Activated CD4-positive, alpha-beta memory T cell treated with anti-CD3 and anti-CD28 coated beads for 36 hours (primary cell): ENCODE results near the gene SRBD1. TPM values are rescaled to one million over a fixed set of nuclear protein-coding genes. Genes with fewer than 3 reads are reported as not detected.

Experiments
- CTCF ChIA-PET: fragments of 350-600 bp; sonication (Branson Sonifier 250); formaldehyde crosslinking; loops from one replicate; lab custom pipeline; 2021; ENCODE audit warnings: antibody characterized with exemption, inconsistent platforms; lab: Charles Lee
- POLR2A ChIA-PET: fragments of 350-600 bp; sonication (Branson Sonifier 250); formaldehyde crosslinking; loops from one replicate; lab custom pipeline; 2021; ENCODE audit warnings: antibody characterized with exemption; lab: Charles Lee
- DNase-seq: peaks from one replicate; pipeline ENCODE4 v3.0.0-alpha.2; 2020
- H3K27ac Mint-ChIP-seq: one replicate; pipeline ENCODE4 v1.8.0; 2021; ENCODE audit warnings: mixed read lengths
- H3K27me3 Mint-ChIP-seq: one replicate; pipeline ENCODE4 v1.8.0; 2021; ENCODE audit warnings: mixed read lengths
- H3K36me3 Mint-ChIP-seq: one replicate; pipeline ENCODE4 v1.8.0; 2021; ENCODE audit warnings: mixed read lengths
- H3K4me1 Mint-ChIP-seq: one replicate; pipeline ENCODE4 v1.8.0; 2021; ENCODE audit warnings: low read depth, mixed read lengths
- H3K4me3 Mint-ChIP-seq: one replicate; pipeline ENCODE4 v1.8.0; 2021; ENCODE audit warnings: mild to moderate bottlenecking, mixed read lengths
- H3K9me3 Mint-ChIP-seq: one replicate; pipeline ENCODE4 v1.8.0; 2021; ENCODE audit warnings: mixed read lengths
- intact Hi-C: fragments of 100-400 bp; cut with micrococcal nuclease; formaldehyde crosslinking; loops from one replicate; pipeline ENCODE4 v1.15.1; 2023
- total RNA-seq, 2 experiments: library from RNA; stranded (reverse); gene quantifications; one replicate each; pipeline ENCODE4 v1.2.3, GENCODE V29; 2021

Gene SRBD1
- total RNA-seq, 2 experiments from 2014 or later = 19.3 to 20.5 TPM

DNA sequence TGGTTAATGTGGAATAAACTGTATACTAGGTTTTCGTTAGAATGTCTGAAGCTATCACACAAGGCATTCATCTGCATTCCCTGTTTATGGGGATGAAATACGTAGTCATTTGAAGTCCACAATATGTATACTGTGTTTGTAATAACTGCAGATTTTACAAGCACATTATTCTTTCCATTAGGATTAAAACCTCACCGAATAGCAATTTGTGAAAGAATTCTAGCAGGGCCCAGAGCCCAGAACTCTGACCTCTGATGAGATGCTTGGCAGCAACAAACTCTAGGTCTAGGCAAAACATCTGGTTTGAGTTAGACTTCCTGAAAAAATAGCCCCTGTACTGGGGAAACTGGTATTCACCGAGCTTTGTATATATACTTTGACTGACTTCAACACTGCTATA lies 158.2 kb downstream of the SRBD1 start:
- ChIA-PET CTCF (no interaction called here), POLR2A (no interaction called here)
- intact Hi-C loops = no loop called here
- H3K36me3 Mint-ChIP-seq = no peaks in the 10 kb centered on the region
- no peak for DNase-seq
- H3K27me3 Mint-ChIP-seq = no peaks in the 10 kb centered on the region
- no peak overlapping the region for H3K4me3 Mint-ChIP-seq
- no peak overlapping the region for H3K27ac Mint-ChIP-seq
- H3K4me1 Mint-ChIP-seq = no peaks in the 10 kb centered on the region
- H3K9me3 Mint-ChIP-seq = no peaks in the 10 kb centered on the region

DNA sequence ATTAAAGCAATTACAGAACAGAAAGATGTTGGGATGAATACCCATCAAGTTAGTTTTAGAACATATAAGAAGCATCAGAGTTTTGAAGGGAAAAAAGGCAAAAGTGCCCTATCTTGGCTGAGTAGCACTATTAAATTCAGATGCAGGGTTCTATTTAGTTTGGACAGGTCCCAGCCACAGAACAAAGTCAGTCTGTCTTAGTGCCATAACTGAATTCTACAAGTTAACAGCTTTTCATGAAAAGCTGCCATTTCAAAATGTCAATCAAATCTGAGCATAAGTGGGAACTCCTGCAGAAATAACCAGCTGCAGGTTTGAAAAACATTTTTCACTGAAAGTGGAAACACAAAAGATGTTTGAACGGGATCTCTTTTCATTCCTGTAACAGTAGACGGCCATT lies 160.4 kb downstream of the SRBD1 start:
- intact Hi-C loops = no loop called here
- H3K4me1 Mint-ChIP-seq = no peaks in the 10 kb centered on the region
- no peaks in the 10 kb centered on the region for H3K27me3 Mint-ChIP-seq
- H3K4me3 Mint-ChIP-seq = no peak overlapping the region
- H3K27ac Mint-ChIP-seq = no peak overlapping the region
- ChIA-PET POLR2A (no interaction called here), CTCF (interaction anchor here (0.7 kb wide), 1 partner anchor 98 kb away, joined by 3 read pairs; no protein-coding TSS in a partner anchor)
- DNase-seq = no peak
- no peaks in the 10 kb centered on the region for H3K36me3 Mint-ChIP-seq
- no peaks in the 10 kb centered on the region for H3K9me3 Mint-ChIP-seq

DNA sequence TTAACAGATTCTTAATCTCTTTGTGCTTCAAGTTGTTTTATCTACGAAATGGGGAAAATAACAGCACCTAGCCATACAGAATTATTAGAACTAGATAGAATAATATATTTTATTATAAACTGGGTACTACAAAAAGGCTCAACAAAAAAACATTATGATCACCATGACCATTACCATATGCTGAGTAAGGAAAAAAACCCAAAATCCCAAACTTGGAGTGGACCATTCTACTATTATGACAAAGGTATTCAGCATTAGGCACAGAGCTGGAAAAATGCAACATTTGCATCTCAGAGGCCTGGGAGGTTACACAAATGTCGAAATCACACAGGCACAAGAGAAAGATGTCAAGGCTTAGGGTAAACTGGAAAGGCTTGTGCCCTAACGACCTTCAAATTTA lies 162.8 kb downstream of the SRBD1 start:
- ChIA-PET POLR2A (no interaction called here), CTCF (no interaction called here)
- intact Hi-C loops = no loop called here
- Mint-ChIP-seq H3K27me3 (no peaks in the 10 kb centered on the region), H3K36me3 (no peaks in the 10 kb centered on the region), H3K9me3 (no peaks in the 10 kb centered on the region), H3K4me3 (no peak overlapping the region), H3K4me1 (no peaks in the 10 kb centered on the region), H3K27ac (no peak overlapping the region)
- no peak for DNase-seq

DNA sequence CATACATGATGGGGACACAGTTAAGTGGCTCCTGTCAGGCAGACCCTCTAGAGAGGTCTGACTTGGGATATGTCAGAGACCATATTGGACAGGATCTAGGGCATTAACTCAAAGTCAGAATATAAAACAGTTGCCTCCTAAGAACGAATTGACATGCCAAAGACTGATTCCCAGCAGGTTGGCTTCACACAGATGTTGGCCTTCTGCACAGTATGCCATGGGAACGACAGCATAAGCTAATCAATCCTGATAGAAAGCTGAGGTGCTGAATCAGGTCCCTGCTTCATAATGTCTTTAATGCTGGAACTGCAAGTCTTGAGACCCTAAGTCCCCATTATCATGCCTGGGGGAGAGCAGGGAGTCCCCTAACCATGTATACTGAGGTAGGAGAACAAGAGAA lies 165.1 kb downstream of the SRBD1 start:
- H3K27ac Mint-ChIP-seq = no peak overlapping the region
- POLR2A ChIA-PET = no interaction called here
- H3K4me1 Mint-ChIP-seq = no peaks in the 10 kb centered on the region
- no peaks in the 10 kb centered on the region for H3K9me3 Mint-ChIP-seq
- intact Hi-C loops = no loop called here
- H3K27me3 Mint-ChIP-seq = no peaks in the 10 kb centered on the region
- no peak overlapping the region for H3K4me3 Mint-ChIP-seq
- H3K36me3 Mint-ChIP-seq = no peaks in the 10 kb centered on the region
- CTCF ChIA-PET = no interaction called here
- no peak for DNase-seq

DNA sequence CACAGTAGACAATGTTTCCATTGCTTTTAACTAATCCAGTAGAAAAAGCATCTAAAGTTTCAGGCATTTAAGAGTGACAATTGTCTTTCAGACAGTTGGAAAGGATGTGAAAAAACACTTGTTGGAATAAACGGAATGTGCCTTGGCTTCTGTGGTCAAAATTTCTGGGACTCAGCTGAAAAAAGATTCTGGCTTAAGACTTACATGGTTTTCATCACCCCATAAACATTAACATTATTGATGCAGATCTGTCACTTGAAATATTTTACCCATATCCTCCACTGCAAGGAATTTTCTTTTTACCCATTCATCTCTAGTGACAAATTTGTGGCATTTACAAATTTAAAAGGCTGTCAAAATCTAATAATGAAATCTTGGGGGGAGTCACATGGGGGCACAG lies 166.0 kb downstream of the SRBD1 start:
- intact Hi-C loops = no loop called here
- H3K27ac Mint-ChIP-seq = no peak overlapping the region
- POLR2A ChIA-PET = no interaction called here
- no peaks in the 10 kb centered on the region for H3K4me1 Mint-ChIP-seq
- H3K9me3 Mint-ChIP-seq = no peaks in the 10 kb centered on the region
- CTCF ChIA-PET = no interaction called here
- H3K4me3 Mint-ChIP-seq = no peak overlapping the region
- no peak for DNase-seq
- no peaks in the 10 kb centered on the region for H3K36me3 Mint-ChIP-seq
- no peaks in the 10 kb centered on the region for H3K27me3 Mint-ChIP-seq

GRCh38 chr2:45443012-45443411 lies 168.1 kb downstream of the SRBD1 start:
- POLR2A ChIA-PET = no interaction called here
- intact Hi-C loops = no loop called here
- CTCF ChIA-PET = interaction anchor here (0.6 kb wide), 1 partner anchor 51 kb away, joined by 3 read pairs; no protein-coding TSS in a partner anchor
- H3K9me3 Mint-ChIP-seq = no peaks in the 10 kb centered on the region
- H3K4me1 Mint-ChIP-seq = no peaks in the 10 kb centered on the region
- H3K36me3 Mint-ChIP-seq = peaks cover 8% of the 10 kb centered on the region
- H3K4me3 Mint-ChIP-seq = no peak overlapping the region
- H3K27ac Mint-ChIP-seq = no peak overlapping the region
- no peaks in the 10 kb centered on the region for H3K27me3 Mint-ChIP-seq
- no peak for DNase-seq

DNA sequence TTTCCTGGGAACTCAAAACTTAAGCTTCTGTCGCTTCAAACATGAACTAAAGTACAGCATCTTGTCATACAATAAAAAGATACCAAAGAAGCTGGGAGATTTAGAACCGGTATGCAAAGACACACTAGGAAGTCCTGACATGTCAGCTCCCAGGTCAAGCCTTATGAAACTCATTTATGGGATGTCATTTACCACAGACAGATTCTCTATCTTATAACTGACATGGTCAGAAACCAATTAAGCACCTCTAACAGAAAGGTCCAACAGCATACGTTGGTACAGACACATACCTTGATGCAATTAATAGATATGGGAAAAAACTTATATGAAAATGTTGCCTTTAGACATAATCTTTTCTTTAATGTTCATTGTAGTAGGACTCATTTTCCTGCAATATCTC lies 169.0 kb downstream of the SRBD1 start:
- H3K4me3 Mint-ChIP-seq = no peak overlapping the region
- CTCF ChIA-PET = no interaction called here
- POLR2A ChIA-PET = no interaction called here

DNA sequence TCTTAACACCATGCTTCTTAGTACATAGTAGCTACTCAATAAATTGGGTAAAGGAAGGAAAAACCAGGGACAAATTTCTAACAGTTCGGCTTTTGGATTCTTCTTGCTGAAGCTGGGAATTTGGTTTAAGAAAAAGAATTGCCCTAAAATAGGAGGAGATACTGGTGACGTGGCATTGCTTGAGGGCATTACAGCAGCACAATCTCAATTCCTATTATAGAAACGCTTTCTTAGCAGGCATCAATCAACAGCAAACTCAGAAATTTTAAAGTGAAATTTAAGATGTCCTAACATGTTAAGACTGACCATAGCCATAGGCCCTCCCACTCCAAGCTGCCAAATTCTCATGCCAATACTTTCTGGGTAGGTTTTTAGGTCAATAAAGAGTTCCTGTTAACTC lies 169.5 kb downstream of the SRBD1 start:
- Mint-ChIP-seq H3K27me3 (no peaks in the 10 kb centered on the region), H3K4me3 (no peak overlapping the region), H3K27ac (no peak overlapping the region), H3K36me3 (peaks cover 17% of the 10 kb centered on the region), H3K9me3 (peaks cover 8% of the 10 kb centered on the region), H3K4me1 (peaks cover 4% of the 10 kb centered on the region)
- ChIA-PET POLR2A (no interaction called here), CTCF (no interaction called here)
- DNase-seq = no peak
- intact Hi-C loops = no loop called here

More for the DNA sequence above, 169.0 kb downstream of the SRBD1 start:
- DNase-seq = no peak
- H3K27me3 Mint-ChIP-seq = no peaks in the 10 kb centered on the region
- peaks cover 17% of the 10 kb centered on the region for H3K36me3 Mint-ChIP-seq
- peaks cover 8% of the 10 kb centered on the region for H3K9me3 Mint-ChIP-seq
- peaks cover 4% of the 10 kb centered on the region for H3K4me1 Mint-ChIP-seq
- intact Hi-C loops = no loop called here
- no peak overlapping the region for H3K27ac Mint-ChIP-seq

- peaks cover 4% of the 10 kb centered on the region for H3K4me1 Mint-ChIP-seq
- H3K9me3 Mint-ChIP-seq = peaks cover 8% of the 10 kb centered on the region
- ChIA-PET CTCF (interaction anchor here (0.6 kb wide), 1 partner anchor 1072 kb away, joined by 3 read pairs; no protein-coding TSS in a partner anchor), POLR2A (no interaction called here)
- DNase-seq = no peak
- H3K4me3 Mint-ChIP-seq = no peak overlapping the region
- H3K36me3 Mint-ChIP-seq = peaks cover 23% of the 10 kb centered on the region
- intact Hi-C loops = no loop called here
- no peaks in the 10 kb centered on the region for H3K27me3 Mint-ChIP-seq
- no peak overlapping the region for H3K27ac Mint-ChIP-seq
These were observed 171.0 kb downstream of the SRBD1 start for GRCh38 chr2:45439788-45440773.

GRCh38 chr2:45438872-45439665 lies 172.0 kb downstream of the SRBD1 start:
- H3K4me1 Mint-ChIP-seq = peaks cover 4% of the 10 kb centered on the region
- DNase-seq = no peak
- no peaks in the 10 kb centered on the region for H3K27me3 Mint-ChIP-seq
- peaks cover 23% of the 10 kb centered on the region for H3K36me3 Mint-ChIP-seq
- ChIA-PET POLR2A (no interaction called here), CTCF (no interaction called here)
- H3K9me3 Mint-ChIP-seq = peaks cover 8% of the 10 kb centered on the region
- H3K27ac Mint-ChIP-seq = no peak overlapping the region
- intact Hi-C loops = no loop called here
- H3K4me3 Mint-ChIP-seq = no peak overlapping the region

- intact Hi-C loops = no loop called here
- Mint-ChIP-seq H3K36me3 (peaks cover 28% of the 10 kb centered on the region), H3K27me3 (no peaks in the 10 kb centered on the region), H3K4me1 (peaks cover 4% of the 10 kb centered on the region), H3K27ac (no peak overlapping the region), H3K9me3 (peaks cover 9% of the 10 kb centered on the region), H3K4me3 (no peak overlapping the region)
- POLR2A ChIA-PET = no interaction called here
- DNase-seq = no peak
- CTCF ChIA-PET = no interaction called here
These were observed 174.6 kb downstream of the SRBD1 start for GRCh38 chr2:45436456-45436855.

GRCh38 chr2:45435316-45435715 lies 175.8 kb downstream of the SRBD1 start:
- DNase-seq = no peak
- no peak overlapping the region for H3K4me3 Mint-ChIP-seq
- CTCF ChIA-PET = no interaction called here
- intact Hi-C loops = no loop called here
- POLR2A ChIA-PET = no interaction called here
- H3K27me3 Mint-ChIP-seq = no peaks in the 10 kb centered on the region
- peaks cover 20% of the 10 kb centered on the region for H3K9me3 Mint-ChIP-seq
- no peak overlapping the region for H3K27ac Mint-ChIP-seq
- H3K36me3 Mint-ChIP-seq = peaks cover 38% of the 10 kb centered on the region
- peaks cover 4% of the 10 kb centered on the region for H3K4me1 Mint-ChIP-seq
